Lower lobe of right lung (tissue), 2 donors: Measurements from ENCODE around the gene TSHZ3. TPM values are rescaled to one million over a fixed set of nuclear protein-coding genes. Genes with fewer than 3 reads are reported as not detected.
A peak's percentile ranks its signal among the peaks of the same experiment; 100 is the strongest.

Experiments used
- ATAC-seq, 2 donors: fragments of 200-7000 bp; cut with Tn5 transposase; one replicate each; pipeline ENCODE4 v1.9.1; 2020 to 2022; ENCODE audit warnings: mild to moderate bottlenecking in 2 of 2, moderate library complexity in 2 of 2
- DNase-seq: peaks from one replicate; pipeline ENCODE4 v3.0.0-alpha.2; 2020
- H3K27ac ChIP-seq: fragments of 200-600 bp; one replicate; pipeline ENCODE4 v1.8.0; 2022
- H3K27me3 ChIP-seq: fragments of 200-600 bp; one replicate; pipeline ENCODE4 v1.8.0; 2022; ENCODE audit warnings: low read depth
- H3K36me3 ChIP-seq: fragments of 200-600 bp; one replicate; pipeline ENCODE4 v1.8.0; 2022; ENCODE audit warnings: mild to moderate bottlenecking
- H3K4me1 ChIP-seq: fragments of 200-600 bp; one replicate; pipeline ENCODE4 v1.8.0; 2022
- H3K4me3 ChIP-seq: fragments of 200-600 bp; one replicate; pipeline ENCODE4 v1.8.0; 2022; ENCODE audit warnings: mild to moderate bottlenecking
- H3K9me3 ChIP-seq: fragments of 200-600 bp; one replicate; pipeline ENCODE4 v1.8.0; 2022
- intact Hi-C: fragments of 100-400 bp; cut with DNase I; formaldehyde crosslinking; loops from one replicate; pipeline ENCODE4 v1.11.0; 2022
- total RNA-seq: library from RNA; stranded (reverse); fragmentation: NEBNext Ultra II Directional; extraction: Animal tissue kit (Norgen Biotek cat#: 25700); gene quantifications from one replicate; pipeline ENCODE4 v1.2.1, GENCODE V29; 2021
- TF ChIP-seq, protein P1 (sequence below): fragments of 200-600 bp; IDR thresholded peaks from one replicate; pipeline ENCODE4 v1.8.0; 2022; ENCODE audit warnings: antibody characterized with exemption, mild to moderate bottlenecking
- donor health status: DM: no; HTN: yes; CAD: no; lungs with severe emphysema.

Gene TSHZ3
- total RNA-seq, 1 donor from 2014 or later = 5.7 TPM

- DNase-seq = no peak
Observed at GRCh38 chr19:31314849-31315629, 34.2 kb downstream of the TSHZ3 start.

DNA sequence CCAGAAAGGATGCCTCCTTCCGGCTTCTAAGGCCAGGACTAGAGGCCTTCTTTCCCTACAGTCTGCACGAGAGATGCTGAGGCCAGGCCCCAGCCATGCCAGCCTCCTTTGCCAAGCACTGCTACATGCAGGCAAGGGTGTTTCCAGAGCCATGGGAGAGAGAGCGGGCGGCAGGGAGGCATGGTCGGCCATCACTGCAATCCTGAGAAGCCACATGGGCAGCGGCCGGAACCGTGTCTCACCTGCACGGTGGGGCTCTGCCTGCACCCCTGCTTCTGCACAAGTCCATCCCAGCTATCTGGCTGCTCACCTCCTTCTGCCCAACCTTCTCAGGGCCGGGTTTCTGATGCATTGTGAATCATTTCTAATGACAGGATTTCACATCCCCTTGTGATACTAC lies 35.1 kb downstream of the TSHZ3 start:
- intact Hi-C loops = no loop called here
- TF ChIP-seq, protein P1, sequence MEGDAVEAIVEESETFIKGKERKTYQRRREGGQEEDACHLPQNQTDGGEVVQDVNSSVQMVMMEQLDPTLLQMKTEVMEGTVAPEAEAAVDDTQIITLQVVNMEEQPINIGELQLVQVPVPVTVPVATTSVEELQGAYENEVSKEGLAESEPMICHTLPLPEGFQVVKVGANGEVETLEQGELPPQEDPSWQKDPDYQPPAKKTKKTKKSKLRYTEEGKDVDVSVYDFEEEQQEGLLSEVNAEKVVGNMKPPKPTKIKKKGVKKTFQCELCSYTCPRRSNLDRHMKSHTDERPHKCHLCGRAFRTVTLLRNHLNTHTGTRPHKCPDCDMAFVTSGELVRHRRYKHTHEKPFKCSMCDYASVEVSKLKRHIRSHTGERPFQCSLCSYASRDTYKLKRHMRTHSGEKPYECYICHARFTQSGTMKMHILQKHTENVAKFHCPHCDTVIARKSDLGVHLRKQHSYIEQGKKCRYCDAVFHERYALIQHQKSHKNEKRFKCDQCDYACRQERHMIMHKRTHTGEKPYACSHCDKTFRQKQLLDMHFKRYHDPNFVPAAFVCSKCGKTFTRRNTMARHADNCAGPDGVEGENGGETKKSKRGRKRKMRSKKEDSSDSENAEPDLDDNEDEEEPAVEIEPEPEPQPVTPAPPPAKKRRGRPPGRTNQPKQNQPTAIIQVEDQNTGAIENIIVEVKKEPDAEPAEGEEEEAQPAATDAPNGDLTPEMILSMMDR = no peak
- H3K4me3 ChIP-seq = no peak overlapping the region
- ATAC-seq = no peak
- DNase-seq = no peak
- H3K36me3 ChIP-seq = no peaks in the 10 kb centered on the region
- peaks cover 24% of the 10 kb centered on the region for H3K4me1 ChIP-seq
- H3K27me3 ChIP-seq = peaks cover 12% of the 10 kb centered on the region
- no peaks in the 10 kb centered on the region for H3K9me3 ChIP-seq
- no peak overlapping the region for H3K27ac ChIP-seq

More at GRCh38 chr19:31314849-31315629, 34.2 kb downstream of the TSHZ3 start:
- TF ChIP-seq, protein P1 = no peak
- no peak for ATAC-seq
- H3K36me3 ChIP-seq = no peaks in the 10 kb centered on the region
- peaks cover 24% of the 10 kb centered on the region for H3K4me1 ChIP-seq
- H3K9me3 ChIP-seq = no peaks in the 10 kb centered on the region
- no peak overlapping the region for H3K4me3 ChIP-seq
- peaks cover 12% of the 10 kb centered on the region for H3K27me3 ChIP-seq
- H3K27ac ChIP-seq = no peak overlapping the region
- intact Hi-C loops = no loop called here

DNA sequence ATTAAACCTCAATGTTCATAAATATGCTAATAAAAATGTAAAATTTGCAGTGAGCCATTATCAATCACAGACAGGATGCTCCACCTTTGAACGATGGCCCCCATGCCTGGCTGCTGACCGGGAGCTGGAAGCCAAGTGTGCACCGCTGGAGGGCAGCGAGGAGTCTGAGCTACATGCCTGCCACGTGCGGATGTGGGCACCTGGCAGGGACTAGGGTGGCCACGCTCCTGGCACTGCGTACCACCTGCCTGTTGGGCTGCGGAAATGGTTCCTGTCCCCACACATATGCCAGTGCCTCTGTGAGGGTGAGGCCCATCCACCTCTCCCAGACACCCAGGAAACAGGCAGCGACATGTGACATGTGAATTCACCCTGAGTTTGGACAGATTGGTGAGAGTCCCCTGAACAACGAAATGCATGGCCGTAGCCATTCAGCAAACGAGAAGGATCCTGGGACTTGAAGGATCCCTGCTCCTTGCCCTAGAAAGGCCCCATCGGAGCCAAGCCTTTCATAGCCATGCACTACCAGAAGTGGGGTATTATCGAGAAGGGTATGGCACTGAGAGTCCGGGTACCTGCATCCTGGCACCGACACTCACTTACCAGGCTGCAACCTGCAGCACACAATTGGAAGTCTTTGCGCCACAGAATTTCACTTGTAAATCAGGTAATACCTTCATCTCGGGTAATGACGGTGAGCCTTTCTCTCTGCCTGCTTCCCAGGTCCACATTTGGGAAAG lies 35.8 kb downstream of the TSHZ3 start:
- TF ChIP-seq, protein P1 = no peak
- intact Hi-C loops = no loop called here
- Histone ChIP-seq H3K27ac (no peak overlapping the region), H3K36me3 (no peaks in the 10 kb centered on the region), H3K9me3 (no peaks in the 10 kb centered on the region), H3K4me1 (peaks cover 24% of the 10 kb centered on the region), H3K27me3 (peaks cover 12% of the 10 kb centered on the region), H3K4me3 (no peak overlapping the region)
- ATAC-seq = no peak
- no peak for DNase-seq

DNA sequence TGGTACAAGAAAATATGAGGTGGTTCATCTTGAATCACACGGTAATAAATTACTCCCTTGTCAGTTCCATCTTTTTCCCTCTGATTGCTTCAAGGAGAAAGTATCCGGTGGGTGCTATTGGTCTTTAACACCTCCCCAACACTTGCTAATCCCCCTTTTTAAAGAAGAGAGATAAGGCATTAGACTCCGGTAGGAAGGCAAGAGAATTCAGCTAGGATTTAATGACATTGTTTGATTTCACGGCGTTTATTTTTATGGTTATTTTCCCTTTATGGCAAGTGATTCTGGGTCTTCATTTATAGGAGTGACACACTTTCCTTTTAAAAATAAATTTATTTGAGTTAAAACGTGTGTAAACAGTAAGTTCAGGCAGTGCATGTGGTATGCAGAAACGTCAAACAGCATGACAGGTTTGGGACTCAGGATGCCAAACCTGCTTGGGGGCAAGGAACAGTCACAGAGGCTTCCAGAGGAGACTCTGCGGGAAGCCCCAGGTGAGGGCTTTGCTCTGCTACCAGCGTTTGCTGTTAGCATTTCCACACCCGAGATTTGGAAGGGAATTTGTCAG lies 36.5 kb downstream of the TSHZ3 start:
- H3K9me3 ChIP-seq = no peaks in the 10 kb centered on the region
- H3K27me3 ChIP-seq = peaks cover 12% of the 10 kb centered on the region
- peaks cover 23% of the 10 kb centered on the region for H3K4me1 ChIP-seq
- intact Hi-C loops = no loop called here
- H3K4me3 ChIP-seq = no peak overlapping the region
- H3K27ac ChIP-seq = no peak overlapping the region
- H3K36me3 ChIP-seq = no peaks in the 10 kb centered on the region
- ATAC-seq = no peak
- TF ChIP-seq, protein P1 = no peak
- DNase-seq = no peak

- TF ChIP-seq, protein P1 = no peak
- no peak overlapping the region for H3K27ac ChIP-seq
- peaks cover 8% of the 10 kb centered on the region for H3K27me3 ChIP-seq
- DNase-seq (no peak), ATAC-seq (peak; percentile 19 to 34)
- intact Hi-C loops = no loop called here
- no peaks in the 10 kb centered on the region for H3K9me3 ChIP-seq
- H3K4me3 ChIP-seq = no peak overlapping the region
- H3K36me3 ChIP-seq = no peaks in the 10 kb centered on the region
- peaks cover 17% of the 10 kb centered on the region for H3K4me1 ChIP-seq
Observed at GRCh38 chr19:31312009-31312676, 37.1 kb downstream of the TSHZ3 start.
